ENCODE measurements around the gene TBC1D16.

The TBC1D16 gene

GRCh38 chr17:80068301-80069222, 32.9 kb upstream of the TBC1D16 start:
- TF ChIP-seq POLR2A (IDR thresholded peaks at IDR 0.05; ENCODE audit: low read depth, low read length) (no peak), POLR2AphosphoS5 (IDR thresholded peaks at IDR 0.05; ENCODE audit: low read depth, low read length) (no peak), TAF1 (IDR thresholded peaks at IDR 0.05; ENCODE audit: borderline replicate concordance, low read depth, low read length) (no peak)
- no peak for FAIRE-seq
- DNase-seq (ENCODE audit: insufficient read length): no peak

GRCh38 chr17:80067393-80067986, 31.8 kb upstream of the TBC1D16 start:
- DNase-seq (ENCODE audit: insufficient read length) (no peak), FAIRE-seq (no peak)
- TF ChIP-seq TAF1 (IDR thresholded peaks at IDR 0.05; ENCODE audit: borderline replicate concordance, low read depth, low read length) (no peak), POLR2A (IDR thresholded peaks at IDR 0.05; ENCODE audit: low read depth, low read length) (no peak), POLR2AphosphoS5 (IDR thresholded peaks at IDR 0.05; ENCODE audit: low read depth, low read length) (no peak)

- FAIRE-seq (no peak), DNase-seq (ENCODE audit: insufficient read length) (no peak)
- no peak for TF ChIP-seq POLR2AphosphoS5 (IDR thresholded peaks at IDR 0.05; ENCODE audit: low read depth, low read length)
- no peak for TF ChIP-seq POLR2A (IDR thresholded peaks at IDR 0.05; ENCODE audit: low read depth, low read length)
- no peak for TF ChIP-seq TAF1 (IDR thresholded peaks at IDR 0.05; ENCODE audit: borderline replicate concordance, low read depth, low read length)
Measured at GRCh38 chr17:80065478-80066170, 30.0 kb upstream of the TBC1D16 start.

GRCh38 chr17:80064696-80065095, 29.0 kb upstream of the TBC1D16 start:
- DNase-seq (ENCODE audit: insufficient read length): no peak
- TF ChIP-seq TAF1 (IDR thresholded peaks at IDR 0.05; ENCODE audit: borderline replicate concordance, low read depth, low read length) (no peak), POLR2A (IDR thresholded peaks at IDR 0.05; ENCODE audit: low read depth, low read length) (no peak), POLR2AphosphoS5 (IDR thresholded peaks at IDR 0.05; ENCODE audit: low read depth, low read length) (no peak)
- FAIRE-seq: no peak

DNA sequence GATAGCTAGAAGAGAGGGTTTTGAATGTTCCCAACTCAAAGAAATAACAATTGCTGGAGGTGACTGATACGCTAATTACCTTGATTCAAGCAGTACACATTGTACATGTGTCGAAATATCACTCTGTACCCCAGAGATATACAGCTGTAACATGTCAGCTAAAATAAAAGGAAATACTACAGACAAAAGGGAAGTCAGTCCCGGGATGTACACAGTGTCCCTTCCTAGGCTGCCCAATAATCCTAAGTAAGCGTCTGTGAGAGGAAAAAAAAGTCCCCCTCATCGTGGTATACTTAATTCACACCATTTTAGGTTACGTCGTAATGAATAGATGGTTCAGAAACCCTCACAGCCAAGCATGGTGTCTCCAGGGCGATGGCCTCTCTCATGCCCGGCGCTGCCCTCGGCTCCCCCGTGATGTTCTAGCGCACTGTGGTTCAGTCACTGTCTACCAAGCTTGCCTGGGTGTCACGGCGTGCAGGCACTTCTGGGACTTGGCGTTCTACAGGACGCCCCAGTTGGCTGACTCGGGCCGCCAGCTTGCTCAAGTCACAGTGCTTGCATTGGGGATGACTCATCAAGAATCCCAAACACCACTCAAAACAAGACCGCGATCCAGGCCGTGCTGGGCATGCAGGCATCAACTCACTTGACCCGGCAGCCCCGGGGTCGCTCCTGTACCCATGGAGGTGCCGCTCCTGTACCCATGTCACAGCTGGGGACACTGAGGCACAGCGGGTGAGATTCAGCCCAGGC, 28.3 kb upstream of the TBC1D16 start:
- TF ChIP-seq POLR2AphosphoS5 (IDR thresholded peaks at IDR 0.05; ENCODE audit: low read depth, low read length): no peak
- TF ChIP-seq TAF1 (IDR thresholded peaks at IDR 0.05; ENCODE audit: borderline replicate concordance, low read depth, low read length): no peak
- no peak for TF ChIP-seq POLR2A (IDR thresholded peaks at IDR 0.05; ENCODE audit: low read depth, low read length)
- DNase-seq (ENCODE audit: insufficient read length): no peak
- no peak for FAIRE-seq

GRCh38 chr17:80061421-80061820, 25.7 kb upstream of the TBC1D16 start:
- no peak for DNase-seq (ENCODE audit: insufficient read length)
- no peak for TF ChIP-seq POLR2A (IDR thresholded peaks at IDR 0.05; ENCODE audit: low read depth, low read length)
- TF ChIP-seq POLR2AphosphoS5 (IDR thresholded peaks at IDR 0.05; ENCODE audit: low read depth, low read length): no peak
- no peak for TF ChIP-seq TAF1 (IDR thresholded peaks at IDR 0.05; ENCODE audit: borderline replicate concordance, low read depth, low read length)
- no peak for FAIRE-seq

GRCh38 chr17:80060644-80061043, 25.0 kb upstream of the TBC1D16 start:
- FAIRE-seq: no peak
- TF ChIP-seq POLR2A (IDR thresholded peaks at IDR 0.05; ENCODE audit: low read depth, low read length) (no peak), TAF1 (IDR thresholded peaks at IDR 0.05; ENCODE audit: borderline replicate concordance, low read depth, low read length) (no peak), POLR2AphosphoS5 (IDR thresholded peaks at IDR 0.05; ENCODE audit: low read depth, low read length) (no peak)
- DNase-seq (ENCODE audit: insufficient read length): no peak

DNA sequence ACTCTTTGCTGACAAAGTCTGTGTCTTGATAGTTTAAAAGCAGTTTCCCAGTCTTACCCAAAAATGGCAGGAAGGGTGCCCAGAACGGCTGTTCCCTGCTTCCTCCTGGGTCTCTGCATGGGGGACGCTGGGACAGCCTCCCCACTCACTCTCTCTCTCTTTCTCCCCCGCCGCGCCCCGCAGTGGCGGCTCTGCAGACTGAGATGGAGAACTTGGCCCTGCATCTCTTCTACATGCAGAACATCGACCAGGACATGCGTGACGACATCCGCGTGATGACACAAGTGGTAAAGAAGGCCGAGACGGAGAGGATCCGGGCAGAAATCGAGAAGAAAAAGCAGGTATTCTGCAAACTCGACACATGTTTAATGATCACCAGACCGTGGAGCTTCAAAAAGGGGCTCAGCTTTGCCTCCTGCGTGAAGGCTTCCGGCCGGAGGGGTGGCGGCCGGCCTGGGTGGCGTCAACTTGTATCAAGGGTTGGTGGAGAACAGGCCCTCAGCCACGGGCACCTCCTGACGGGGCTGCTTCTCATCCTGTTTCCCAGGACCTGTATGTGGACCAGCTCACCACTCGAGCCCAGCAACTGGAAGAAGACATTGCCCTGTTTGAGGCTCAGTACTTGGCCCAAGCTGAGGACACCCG, 22.8 kb upstream of the TBC1D16 start:
- TF ChIP-seq POLR2A (IDR thresholded peaks at IDR 0.05; ENCODE audit: low read depth, low read length): no peak
- TF ChIP-seq POLR2AphosphoS5 (IDR thresholded peaks at IDR 0.05; ENCODE audit: low read depth, low read length): no peak
- TF ChIP-seq TAF1 (IDR thresholded peaks at IDR 0.05; ENCODE audit: borderline replicate concordance, low read depth, low read length): no peak
- no peak for FAIRE-seq
- no peak for DNase-seq (ENCODE audit: insufficient read length)

- TF ChIP-seq POLR2A (IDR thresholded peaks at IDR 0.05; ENCODE audit: low read depth, low read length) (no peak), POLR2AphosphoS5 (IDR thresholded peaks at IDR 0.05; ENCODE audit: low read depth, low read length) (no peak), TAF1 (IDR thresholded peaks at IDR 0.05; ENCODE audit: borderline replicate concordance, low read depth, low read length) (no peak)
- FAIRE-seq: no peak
- no peak for DNase-seq (ENCODE audit: insufficient read length)
Measured at GRCh38 chr17:80055597-80055996, 19.9 kb upstream of the TBC1D16 start.

DNA sequence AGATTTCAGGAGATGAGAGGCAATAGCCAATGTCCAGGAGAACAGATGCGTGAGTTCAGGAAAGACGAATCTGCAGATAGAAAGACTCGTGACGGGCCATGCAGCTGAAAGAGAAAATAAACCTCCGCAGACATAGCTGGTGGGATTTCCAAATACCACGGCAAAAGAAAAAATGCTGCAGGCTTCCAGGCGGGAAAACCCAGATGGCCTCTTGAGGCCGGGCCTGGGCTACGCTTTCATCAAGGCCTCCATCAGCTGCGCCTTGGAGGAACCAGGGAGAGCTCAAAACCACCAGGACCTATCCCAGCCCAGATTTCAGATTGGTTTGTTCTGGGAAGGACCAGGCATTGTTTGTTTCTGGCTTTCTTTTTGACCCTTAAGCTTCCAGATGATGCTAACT, 17.4 kb upstream of the TBC1D16 start:
- TF ChIP-seq POLR2A (IDR thresholded peaks at IDR 0.05; ENCODE audit: low read depth, low read length): no peak
- TF ChIP-seq TAF1 (IDR thresholded peaks at IDR 0.05; ENCODE audit: borderline replicate concordance, low read depth, low read length): no peak
- no peak for TF ChIP-seq POLR2AphosphoS5 (IDR thresholded peaks at IDR 0.05; ENCODE audit: low read depth, low read length)
- DNase-seq (ENCODE audit: insufficient read length) (no peak), FAIRE-seq (no peak)

Measured in GM12892 (cell line).